ENCODE data around the gene METTL9. TPM values are rescaled to one million over a fixed set of nuclear protein-coding genes. Genes with fewer than 3 reads are reported as not detected.

METTL9 gene
- total and polyA plus RNA-seq, 2 of the 13 experiments (the other 11 are each of a cell fraction or from before 2014, with no cell fraction given): 123 to 204 TPM

DNA sequence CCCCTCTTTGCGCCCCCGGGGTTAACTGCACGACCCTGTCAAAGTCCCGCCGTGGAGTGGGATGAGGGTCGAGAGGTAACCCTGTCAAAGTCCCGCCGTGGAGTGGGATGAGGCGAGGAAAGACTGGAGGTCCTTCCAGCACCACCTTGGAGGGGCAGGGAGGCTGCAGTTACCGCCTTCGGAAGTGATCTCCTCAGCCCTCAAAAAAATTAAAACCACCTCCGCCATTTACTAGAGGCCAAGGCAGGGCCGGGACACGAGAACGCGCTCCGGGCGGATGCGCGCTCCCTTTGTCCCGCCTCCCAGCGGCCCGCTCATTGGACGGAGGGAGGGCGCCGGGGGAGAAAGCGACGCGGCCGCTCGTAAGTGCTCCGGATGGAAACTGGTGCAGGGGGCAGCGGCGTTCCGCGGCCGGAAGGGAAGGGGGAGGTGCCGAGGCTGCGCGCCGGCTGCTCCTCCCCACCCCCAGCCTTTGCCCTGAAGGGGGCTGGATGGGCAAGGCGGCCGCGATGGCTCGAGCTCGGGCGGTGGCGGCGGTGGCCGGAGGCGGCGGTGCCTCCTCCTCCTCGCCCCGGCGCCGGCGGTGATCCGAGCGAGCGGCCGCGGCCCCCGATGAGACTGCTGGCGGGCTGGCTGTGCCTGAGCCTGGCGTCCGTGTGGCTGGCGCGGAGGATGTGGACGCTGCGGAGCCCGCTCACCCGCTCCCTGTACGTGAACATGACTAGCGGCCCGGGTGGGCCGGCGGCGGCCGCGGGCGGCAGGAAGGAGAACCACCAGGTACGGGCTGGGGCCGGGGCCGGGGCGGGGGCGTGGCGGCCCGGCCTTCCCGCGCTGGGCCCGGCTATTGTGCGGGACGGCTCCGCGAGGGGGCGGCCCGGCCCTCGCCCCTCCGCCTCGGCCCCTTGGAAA is at the start of gene METTL9 (continued):
- TF ChIP-seq, protein P1, sequence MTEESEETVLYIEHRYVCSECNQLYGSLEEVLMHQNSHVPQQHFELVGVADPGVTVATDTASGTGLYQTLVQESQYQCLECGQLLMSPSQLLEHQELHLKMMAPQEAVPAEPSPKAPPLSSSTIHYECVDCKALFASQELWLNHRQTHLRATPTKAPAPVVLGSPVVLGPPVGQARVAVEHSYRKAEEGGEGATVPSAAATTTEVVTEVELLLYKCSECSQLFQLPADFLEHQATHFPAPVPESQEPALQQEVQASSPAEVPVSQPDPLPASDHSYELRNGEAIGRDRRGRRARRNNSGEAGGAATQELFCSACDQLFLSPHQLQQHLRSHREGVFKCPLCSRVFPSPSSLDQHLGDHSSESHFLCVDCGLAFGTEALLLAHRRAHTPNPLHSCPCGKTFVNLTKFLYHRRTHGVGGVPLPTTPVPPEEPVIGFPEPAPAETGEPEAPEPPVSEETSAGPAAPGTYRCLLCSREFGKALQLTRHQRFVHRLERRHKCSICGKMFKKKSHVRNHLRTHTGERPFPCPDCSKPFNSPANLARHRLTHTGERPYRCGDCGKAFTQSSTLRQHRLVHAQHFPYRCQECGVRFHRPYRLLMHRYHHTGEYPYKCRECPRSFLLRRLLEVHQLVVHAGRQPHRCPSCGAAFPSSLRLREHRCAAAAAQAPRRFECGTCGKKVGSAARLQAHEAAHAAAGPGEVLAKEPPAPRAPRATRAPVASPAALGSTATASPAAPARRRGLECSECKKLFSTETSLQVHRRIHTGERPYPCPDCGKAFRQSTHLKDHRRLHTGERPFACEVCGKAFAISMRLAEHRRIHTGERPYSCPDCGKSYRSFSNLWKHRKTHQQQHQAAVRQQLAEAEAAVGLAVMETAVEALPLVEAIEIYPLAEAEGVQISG (CRISPR knock-in tag; IDR thresholded peaks at IDR 0.05): peak; percentile 97
- TF ChIP-seq ESRRA (CRISPR knock-in tag; IDR thresholded peaks at IDR 0.05; ENCODE audit: low read depth): peak; percentile 81
- no peak; the same call in 1 of the 2 replicates for TF ChIP-seq ZNF253 (CRISPR knock-in tag; IDR thresholded peaks at IDR 0.05; ENCODE audit: borderline replicate concordance)
- TF ChIP-seq, protein P2, sequence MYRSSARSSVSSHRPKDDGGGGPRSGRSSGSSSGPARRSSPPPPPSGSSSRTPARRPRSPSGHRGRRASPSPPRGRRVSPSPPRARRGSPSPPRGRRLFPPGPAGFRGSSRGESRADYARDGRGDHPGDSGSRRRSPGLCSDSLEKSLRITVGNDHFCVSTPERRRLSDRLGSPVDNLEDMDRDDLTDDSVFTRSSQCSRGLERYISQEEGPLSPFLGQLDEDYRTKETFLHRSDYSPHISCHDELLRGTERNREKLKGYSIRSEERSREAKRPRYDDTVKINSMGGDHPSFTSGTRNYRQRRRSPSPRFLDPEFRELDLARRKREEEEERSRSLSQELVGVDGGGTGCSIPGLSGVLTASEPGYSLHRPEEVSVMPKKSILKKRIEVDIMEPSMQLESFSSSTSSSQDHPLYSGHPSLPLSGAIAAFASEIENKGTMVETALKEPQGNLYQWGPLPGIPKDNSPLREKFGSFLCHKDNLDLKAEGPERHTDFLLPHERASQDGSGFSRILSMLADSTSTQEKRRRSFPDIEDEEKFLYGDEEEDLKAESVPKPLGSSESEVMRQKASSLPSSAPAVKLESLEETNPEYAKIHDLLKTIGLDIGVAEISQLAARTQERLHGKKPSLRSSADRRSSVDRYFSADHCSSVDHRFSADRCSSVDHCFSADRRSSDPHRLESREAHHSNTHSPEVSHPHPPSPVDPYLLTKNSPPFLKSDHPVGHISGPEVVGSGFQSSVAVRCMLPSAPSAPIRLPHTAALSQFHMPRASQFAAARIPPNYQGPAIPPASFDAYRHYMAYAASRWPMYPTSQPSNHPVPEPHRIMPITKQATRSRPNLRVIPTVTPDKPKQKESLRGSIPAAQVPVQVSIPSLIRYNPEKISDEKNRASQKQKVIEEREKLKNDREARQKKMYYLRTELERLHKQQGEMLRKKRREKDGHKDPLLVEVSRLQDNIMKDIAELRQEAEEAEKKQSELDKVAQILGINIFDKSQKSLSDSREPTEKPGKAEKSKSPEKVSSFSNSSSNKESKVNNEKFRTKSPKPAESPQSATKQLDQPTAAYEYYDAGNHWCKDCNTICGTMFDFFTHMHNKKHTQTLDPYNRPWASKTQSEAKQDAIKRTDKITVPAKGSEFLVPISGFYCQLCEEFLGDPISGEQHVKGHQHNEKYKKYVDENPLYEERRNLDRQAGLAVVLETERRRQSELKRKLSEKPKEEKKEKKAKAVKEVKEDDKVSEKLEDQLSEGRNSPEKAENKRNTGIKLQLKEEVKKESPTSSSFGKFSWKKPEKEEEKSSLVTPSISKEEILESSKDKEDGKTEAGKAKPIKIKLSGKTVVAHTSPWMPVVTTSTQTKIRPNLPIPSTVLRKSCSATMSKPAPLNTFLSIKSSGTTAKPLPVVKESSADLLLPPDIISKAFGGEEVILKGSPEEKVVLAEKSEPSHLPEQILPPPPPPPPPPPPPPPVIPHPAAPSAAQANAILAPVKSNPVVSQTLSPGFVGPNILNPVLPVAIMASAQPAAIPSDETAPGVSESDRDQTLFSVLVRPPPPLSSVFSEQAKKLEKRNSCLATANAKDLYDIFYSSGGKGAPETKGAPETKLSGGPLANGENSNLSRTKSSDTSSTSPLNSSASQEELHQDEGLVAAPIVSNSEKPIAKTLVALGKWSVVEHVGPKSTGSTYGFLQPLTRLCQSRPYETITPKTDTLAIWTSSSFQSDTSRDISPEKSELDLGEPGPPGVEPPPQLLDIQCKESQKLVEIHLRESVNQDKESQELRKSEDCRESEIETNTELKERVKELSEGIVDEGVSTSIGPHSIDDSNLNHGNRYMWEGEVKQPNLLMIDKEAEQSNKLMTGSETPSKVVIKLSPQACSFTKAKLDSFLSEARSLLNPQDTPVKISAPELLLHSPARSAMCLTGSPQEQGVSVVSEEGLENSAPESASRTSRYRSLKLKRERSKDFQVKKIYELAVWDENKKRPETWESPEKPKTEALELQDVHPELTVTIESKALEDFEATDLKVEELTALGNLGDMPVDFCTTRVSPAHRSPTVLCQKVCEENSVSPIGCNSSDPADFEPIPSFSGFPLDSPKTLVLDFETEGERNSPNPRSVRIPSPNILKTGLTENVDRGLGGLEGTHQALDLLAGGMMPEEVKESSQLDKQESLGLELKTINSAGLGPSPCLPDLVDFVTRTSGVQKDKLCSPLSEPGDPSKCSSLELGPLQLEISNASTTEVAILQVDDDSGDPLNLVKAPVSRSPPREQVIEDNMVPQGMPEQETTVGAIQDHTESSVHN (CRISPR knock-in tag; IDR thresholded peaks at IDR 0.05): peak; percentile 95; the same call in 1 of the 2 replicates
- TF ChIP-seq, protein P3, sequence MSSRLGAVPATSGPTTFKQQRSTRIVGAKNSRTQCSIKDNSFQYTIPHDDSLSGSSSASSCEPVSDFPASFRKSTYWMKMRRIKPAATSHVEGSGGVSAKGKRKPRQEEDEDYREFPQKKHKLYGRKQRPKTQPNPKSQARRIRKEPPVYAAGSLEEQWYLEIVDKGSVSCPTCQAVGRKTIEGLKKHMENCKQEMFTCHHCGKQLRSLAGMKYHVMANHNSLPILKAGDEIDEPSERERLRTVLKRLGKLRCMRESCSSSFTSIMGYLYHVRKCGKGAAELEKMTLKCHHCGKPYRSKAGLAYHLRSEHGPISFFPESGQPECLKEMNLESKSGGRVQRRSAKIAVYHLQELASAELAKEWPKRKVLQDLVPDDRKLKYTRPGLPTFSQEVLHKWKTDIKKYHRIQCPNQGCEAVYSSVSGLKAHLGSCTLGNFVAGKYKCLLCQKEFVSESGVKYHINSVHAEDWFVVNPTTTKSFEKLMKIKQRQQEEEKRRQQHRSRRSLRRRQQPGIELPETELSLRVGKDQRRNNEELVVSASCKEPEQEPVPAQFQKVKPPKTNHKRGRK (CRISPR knock-in tag; IDR thresholded peaks at IDR 0.05): no peak
- TF ChIP-seq, protein P4, sequence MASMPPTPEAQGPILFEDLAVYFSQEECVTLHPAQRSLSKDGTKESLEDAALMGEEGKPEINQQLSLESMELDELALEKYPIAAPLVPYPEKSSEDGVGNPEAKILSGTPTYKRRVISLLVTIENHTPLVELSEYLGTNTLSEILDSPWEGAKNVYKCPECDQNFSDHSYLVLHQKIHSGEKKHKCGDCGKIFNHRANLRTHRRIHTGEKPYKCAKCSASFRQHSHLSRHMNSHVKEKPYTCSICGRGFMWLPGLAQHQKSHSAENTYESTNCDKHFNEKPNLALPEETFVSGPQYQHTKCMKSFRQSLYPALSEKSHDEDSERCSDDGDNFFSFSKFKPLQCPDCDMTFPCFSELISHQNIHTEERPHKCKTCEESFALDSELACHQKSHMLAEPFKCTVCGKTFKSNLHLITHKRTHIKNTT (CRISPR knock-in tag; IDR thresholded peaks at IDR 0.05): no peak; the same call in 1 of the 2 replicates
- peak; percentile 99 for TF ChIP-seq CBX1 (IDR thresholded peaks at IDR 0.05; ENCODE audit: low read depth)
- TF ChIP-seq ZNF879 (CRISPR knock-in tag; IDR thresholded peaks at IDR 0.05): no peak

Data from HepG2 (cell line).